HG02943 (cell line): ENCODE data around the gene PCDHB7.
"Not testable (repeated sequence)": the region's sequence is repeated elsewhere in the genome, so short reads cannot be mapped to it uniquely, and the experiment has no call there.

Experiments used
- ATAC-seq: cut with Tn5 transposase; IDR thresholded peaks from one replicate; pipeline ENCODE4 v1.9.1; 2021; ENCODE audit warnings: mild to moderate bottlenecking, low read depth, moderate library complexity; ENCODE audit not compliant: unreplicated experiment

PCDHB7 gene

GRCh38 chr5:141179371-141179770 is 6.9 kb downstream of the PCDHB7 start:
- not testable (repeated sequence) for ATAC-seq

GRCh38 chr5:141179876-141180275 is 7.4 kb downstream of the PCDHB7 start:
- ATAC-seq: not testable (repeated sequence)

GRCh38 chr5:141180313-141180712 is 7.9 kb downstream of the PCDHB7 start:
- no peak for ATAC-seq

GRCh38 chr5:141182248-141182647 is 9.8 kb downstream of the PCDHB7 start, which contains the start of gene PCDHB16:
PCDHB16 (plus strand) TSS chr5:141182387; CDS start chr5:141182560, 173 bp downstream.
- ATAC-seq: no peak

GRCh38 chr5:141184117-141184855 is 11.8 kb downstream of the PCDHB7 start:
- not testable (repeated sequence) for ATAC-seq

- no peak for ATAC-seq
These were observed 14.6 kb downstream of the PCDHB7 start, which contains the start of gene PCDHB9 for GRCh38 chr5:141186897-141187512. PCDHB9 (plus strand) TSS chr5:141187161; CDS start chr5:141187319, 158 bp downstream.

GRCh38 chr5:141188682-141189081 is 16.2 kb downstream of the PCDHB7 start:
- ATAC-seq: not testable (repeated sequence)

GRCh38 chr5:141189131-141189530 is 16.7 kb downstream of the PCDHB7 start:
- ATAC-seq: not testable (repeated sequence)

GRCh38 chr5:141192110-141192725 is 19.8 kb downstream of the PCDHB7 start, which contains the start of gene PCDHB10:
PCDHB10 (plus strand) TSS chr5:141192353; CDS start chr5:141192553, 200 bp downstream.
- no peak for ATAC-seq

- ATAC-seq: not testable (repeated sequence)
These were observed 21.9 kb downstream of the PCDHB7 start for GRCh38 chr5:141194332-141194731.

GRCh38 chr5:141196363-141196762 is 23.9 kb downstream of the PCDHB7 start:
- no peak for ATAC-seq

- no peak for ATAC-seq
These were observed 27.2 kb downstream of the PCDHB7 start, which contains the start of gene PCDHB11 for GRCh38 chr5:141199359-141200235. PCDHB11 (plus strand) TSS chr5:141199627; CDS start chr5:141199775, 148 bp downstream.

- ATAC-seq: not testable (repeated sequence)
These were observed 28.7 kb downstream of the PCDHB7 start for GRCh38 chr5:141201126-141201525.

- ATAC-seq: not testable (repeated sequence)
These were observed 29.2 kb downstream of the PCDHB7 start for GRCh38 chr5:141201646-141202045.

GRCh38 chr5:141208478-141208877 is 36.0 kb downstream of the PCDHB7 start, which contains the start of gene PCDHB12:
PCDHB12 (plus strand) TSS chr5:141208719; CDS start chr5:141208908, 189 bp downstream.
- no peak for ATAC-seq

- not testable (repeated sequence) for ATAC-seq
These were observed 37.8 kb downstream of the PCDHB7 start for GRCh38 chr5:141210281-141210680.

GRCh38 chr5:141210849-141211248 is 38.4 kb downstream of the PCDHB7 start:
- not testable (repeated sequence) for ATAC-seq

- ATAC-seq: not testable (repeated sequence)
These were observed 41.4 kb downstream of the PCDHB7 start, which contains the start of gene PCDHB13 for GRCh38 chr5:141213656-141214339. PCDHB13 (plus strand) TSS chr5:141213919; CDS start chr5:141214124, 205 bp downstream.

GRCh38 chr5:141214583-141214982 is 42.1 kb downstream of the PCDHB7 start:
- not testable (repeated sequence) for ATAC-seq
